AG09319 (cell line): ENCODE measurements around the gene PAPPA.

Source experiments
- DNase-seq: peaks from one replicate; pipeline ENCODE4 v3.0.0-alpha.2; 2010; ENCODE audit warnings: low read depth; ENCODE audit errors: extremely low read depth
- CTCF ChIP-seq: IDR thresholded peaks from 2 replicates; pipeline ENCODE4 v1.5.1; 2011; ENCODE audit warnings: low read depth, mild to moderate bottlenecking, inconsistent platforms, low read length, moderate library complexity

Gene PAPPA

GRCh38 chr9:116423149-116423548 is 269.6 kb downstream of the PAPPA start:
- no peak for TF ChIP-seq CTCF
- no peak for DNase-seq

GRCh38 chr9:116425244-116425643 is 271.7 kb downstream of the PAPPA start:
- no peak for DNase-seq
- TF ChIP-seq CTCF = no peak

- no peak for DNase-seq
- TF ChIP-seq CTCF = no peak
These were observed 277.3 kb downstream of the PAPPA start for GRCh38 chr9:116430849-116431248.

GRCh38 chr9:116432051-116432450 is 278.5 kb downstream of the PAPPA start:
- no peak for TF ChIP-seq CTCF
- no peak for DNase-seq

- TF ChIP-seq CTCF = no peak
- no peak for DNase-seq
These were observed 280.7 kb downstream of the PAPPA start for GRCh38 chr9:116434314-116434713.

GRCh38 chr9:116435706-116436105 is 282.1 kb downstream of the PAPPA start:
- TF ChIP-seq CTCF = no peak
- DNase-seq = no peak

GRCh38 chr9:116436121-116436520 is 282.5 kb downstream of the PAPPA start:
- no peak for TF ChIP-seq CTCF
- no peak for DNase-seq
